ENCODE data around the gene ACTL8. TPM values are rescaled to one million over a fixed set of nuclear protein-coding genes. Genes with fewer than 3 reads are reported as not detected.

ACTL8 gene
- total RNA-seq, 1 donor from 2014 or later: not detected

DNA sequence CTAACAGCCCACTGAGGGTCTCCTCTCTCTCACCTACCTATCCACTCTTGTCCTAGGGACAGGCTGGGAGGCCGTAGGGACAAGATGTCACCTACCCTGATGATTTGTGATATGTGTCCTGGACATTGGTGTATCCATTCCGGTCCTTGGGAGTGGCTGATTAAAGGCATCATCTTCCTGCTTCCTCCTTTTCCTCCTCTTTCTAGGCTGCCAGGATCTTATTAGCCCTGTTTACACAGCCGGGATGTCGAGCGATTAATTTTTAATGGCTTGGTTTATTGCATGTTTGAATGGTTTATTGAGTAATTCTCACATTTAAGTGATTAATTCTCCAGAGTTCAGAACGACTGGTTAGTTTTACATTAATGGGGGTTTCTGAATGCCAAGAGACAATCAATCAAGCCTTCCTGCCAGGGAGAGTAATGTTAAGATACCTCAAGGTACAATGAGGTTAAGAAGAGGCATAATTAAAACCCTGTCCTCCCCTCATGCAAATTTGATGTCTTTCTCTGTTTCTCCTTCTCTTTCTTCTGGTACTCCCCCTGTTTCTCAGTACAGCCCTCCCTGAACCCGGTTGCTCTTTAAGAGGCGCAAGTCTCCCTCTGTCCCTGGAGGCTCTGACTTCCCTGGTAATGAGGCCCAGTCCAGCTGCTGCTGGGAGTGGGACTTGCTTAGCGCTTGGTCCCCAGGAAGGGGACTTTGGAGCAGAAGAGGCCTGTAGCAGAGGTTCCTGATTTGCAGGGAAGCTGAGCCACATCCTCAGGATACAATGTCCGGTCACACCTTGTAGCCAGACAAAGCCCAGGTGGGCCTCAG lies 50.9 kb downstream of the ACTL8 start:
- no peaks in the 10 kb centered on the region for H3K27me3 ChIP-seq (ENCODE audit: control insufficient read depth, insufficient read depth, low read length)
- FAIRE-seq: no peak

DNA sequence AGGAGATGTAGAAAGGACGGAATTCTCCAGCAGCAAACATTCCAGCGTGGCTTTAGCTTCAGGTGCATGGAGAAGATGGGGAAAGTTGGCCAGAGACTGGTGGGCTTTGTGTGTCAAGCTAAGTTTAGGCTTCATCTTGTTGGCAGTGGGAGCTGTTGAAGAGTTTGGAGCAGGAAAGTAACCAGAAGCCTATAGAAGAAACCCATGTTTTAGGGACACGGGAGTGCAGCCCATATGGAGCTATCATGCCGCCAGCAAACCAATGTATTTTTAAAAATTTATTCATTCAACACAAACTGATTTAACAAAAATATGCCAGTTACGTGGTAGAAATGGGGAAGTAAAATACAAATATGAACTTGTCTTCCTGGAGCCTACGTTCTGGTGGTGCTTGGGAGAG lies 53.7 kb downstream of the ACTL8 start:
- no peaks in the 10 kb centered on the region for H3K27me3 ChIP-seq (ENCODE audit: control insufficient read depth, insufficient read depth, low read length)
- TF ChIP-seq, protein P1, sequence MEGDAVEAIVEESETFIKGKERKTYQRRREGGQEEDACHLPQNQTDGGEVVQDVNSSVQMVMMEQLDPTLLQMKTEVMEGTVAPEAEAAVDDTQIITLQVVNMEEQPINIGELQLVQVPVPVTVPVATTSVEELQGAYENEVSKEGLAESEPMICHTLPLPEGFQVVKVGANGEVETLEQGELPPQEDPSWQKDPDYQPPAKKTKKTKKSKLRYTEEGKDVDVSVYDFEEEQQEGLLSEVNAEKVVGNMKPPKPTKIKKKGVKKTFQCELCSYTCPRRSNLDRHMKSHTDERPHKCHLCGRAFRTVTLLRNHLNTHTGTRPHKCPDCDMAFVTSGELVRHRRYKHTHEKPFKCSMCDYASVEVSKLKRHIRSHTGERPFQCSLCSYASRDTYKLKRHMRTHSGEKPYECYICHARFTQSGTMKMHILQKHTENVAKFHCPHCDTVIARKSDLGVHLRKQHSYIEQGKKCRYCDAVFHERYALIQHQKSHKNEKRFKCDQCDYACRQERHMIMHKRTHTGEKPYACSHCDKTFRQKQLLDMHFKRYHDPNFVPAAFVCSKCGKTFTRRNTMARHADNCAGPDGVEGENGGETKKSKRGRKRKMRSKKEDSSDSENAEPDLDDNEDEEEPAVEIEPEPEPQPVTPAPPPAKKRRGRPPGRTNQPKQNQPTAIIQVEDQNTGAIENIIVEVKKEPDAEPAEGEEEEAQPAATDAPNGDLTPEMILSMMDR (IDR thresholded peaks at IDR 0.05; ENCODE audit: insufficient read depth, low read length, severe bottlenecking): no peak
- FAIRE-seq: no peak
- no peak overlapping the region for H3K4me3 ChIP-seq (ENCODE audit: low read depth, low read length)
- no peaks in the 10 kb centered on the region for H3K36me3 ChIP-seq (ENCODE audit: control insufficient read depth, insufficient read depth, low read length)
- DNase-seq (ENCODE audit: low read depth): no peak

More for the DNA sequence above, 50.9 kb downstream of the ACTL8 start:
- no peaks in the 10 kb centered on the region for H3K36me3 ChIP-seq (ENCODE audit: control insufficient read depth, insufficient read depth, low read length)
- TF ChIP-seq, protein P1 (IDR thresholded peaks at IDR 0.05; ENCODE audit: insufficient read depth, low read length, severe bottlenecking): no peak
- no peak overlapping the region for H3K4me3 ChIP-seq (ENCODE audit: low read depth, low read length)
- DNase-seq (ENCODE audit: low read depth): no peak

DNA sequence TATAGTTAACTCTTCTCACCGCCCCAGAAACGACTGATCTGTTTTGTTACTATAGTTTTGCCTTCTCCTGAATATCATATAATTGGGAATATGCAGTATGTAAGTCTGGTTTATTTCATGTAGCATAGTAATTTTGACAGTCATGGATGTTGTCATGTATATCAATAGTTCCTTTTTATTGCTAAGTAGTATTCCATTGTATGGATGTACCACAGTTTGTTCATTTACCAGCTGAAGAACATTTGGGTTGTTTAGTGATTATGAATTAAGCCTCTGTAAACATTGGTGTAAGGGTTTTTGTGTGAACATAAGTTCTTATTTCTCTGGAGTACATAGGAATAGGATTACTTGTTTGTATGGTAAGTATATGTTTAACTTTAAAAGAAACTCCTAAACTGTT lies 55.5 kb downstream of the ACTL8 start:
- TF ChIP-seq, protein P1 (IDR thresholded peaks at IDR 0.05; ENCODE audit: insufficient read depth, low read length, severe bottlenecking): no peak
- no peaks in the 10 kb centered on the region for H3K27me3 ChIP-seq (ENCODE audit: control insufficient read depth, insufficient read depth, low read length)
- no peak for FAIRE-seq
- no peak overlapping the region for H3K4me3 ChIP-seq (ENCODE audit: low read depth, low read length)
- no peak for DNase-seq (ENCODE audit: low read depth)
- no peaks in the 10 kb centered on the region for H3K36me3 ChIP-seq (ENCODE audit: control insufficient read depth, insufficient read depth, low read length)

DNA sequence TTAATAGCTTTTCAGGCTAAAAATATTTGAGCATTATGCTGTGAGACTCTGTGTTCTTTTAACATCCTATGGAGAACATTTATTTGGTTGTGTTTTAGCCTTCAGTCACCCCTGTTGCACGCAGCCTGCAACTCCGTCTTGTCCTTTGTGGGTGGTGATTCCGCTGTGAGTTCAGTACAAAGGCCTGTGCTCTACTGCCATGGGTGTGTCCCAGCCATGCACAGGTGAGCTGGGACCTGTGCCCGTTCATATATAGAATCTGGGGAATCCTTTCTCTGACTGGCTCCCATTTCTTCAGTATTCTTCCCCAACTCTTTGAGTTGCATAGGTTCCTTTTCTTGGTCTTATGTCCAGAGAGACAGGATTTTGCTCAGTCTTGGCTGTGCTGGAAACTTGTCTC lies 61.4 kb downstream of the ACTL8 start:
- H3K36me3 ChIP-seq (ENCODE audit: control insufficient read depth, insufficient read depth, low read length): no peaks in the 10 kb centered on the region
- TF ChIP-seq, protein P1 (IDR thresholded peaks at IDR 0.05; ENCODE audit: insufficient read depth, low read length, severe bottlenecking): no peak
- DNase-seq (ENCODE audit: low read depth) (no peak), FAIRE-seq (no peak)
- H3K4me3 ChIP-seq (ENCODE audit: low read depth, low read length): no peak overlapping the region
- no peaks in the 10 kb centered on the region for H3K27me3 ChIP-seq (ENCODE audit: control insufficient read depth, insufficient read depth, low read length)

DNA sequence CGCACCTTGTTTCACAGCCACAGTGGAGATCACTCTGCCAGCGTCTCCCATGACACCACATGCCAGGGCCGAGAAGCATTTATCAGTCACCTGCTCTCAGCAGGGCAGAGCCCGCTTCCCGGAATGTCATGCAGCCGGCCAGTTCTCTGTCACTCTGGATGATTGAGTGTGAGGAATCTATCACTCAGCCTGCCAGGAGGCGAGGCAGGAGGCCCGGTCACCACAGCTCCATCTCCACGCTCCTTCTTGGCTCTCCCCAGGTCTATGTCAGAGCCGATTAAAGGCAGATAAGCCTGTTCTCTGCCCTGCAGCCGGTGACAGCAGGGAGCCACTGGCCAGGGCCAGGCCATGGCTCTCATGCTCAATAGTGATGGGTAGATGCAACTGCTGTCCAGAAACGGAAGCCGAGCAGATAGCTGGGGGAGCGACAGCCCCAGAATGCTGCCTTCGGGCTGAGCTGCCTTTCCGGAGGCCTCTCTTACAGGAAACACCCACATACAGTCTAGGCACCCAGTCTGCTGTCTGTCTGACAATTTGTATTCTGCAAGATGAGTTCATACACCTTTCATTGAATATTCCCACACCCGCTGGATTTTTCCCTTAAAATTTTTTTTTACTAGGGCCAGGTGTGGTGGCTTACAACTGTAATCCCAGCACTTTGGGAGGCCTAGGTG lies 64.1 kb downstream of the ACTL8 start:
- no peak for FAIRE-seq
- TF ChIP-seq, protein P1 (IDR thresholded peaks at IDR 0.05; ENCODE audit: insufficient read depth, low read length, severe bottlenecking): no peak
- Histone ChIP-seq H3K27me3 (ENCODE audit: control insufficient read depth, insufficient read depth, low read length) (no peaks in the 10 kb centered on the region), H3K36me3 (ENCODE audit: control insufficient read depth, insufficient read depth, low read length) (no peaks in the 10 kb centered on the region), H3K4me3 (ENCODE audit: low read depth, low read length) (no peak overlapping the region)
- DNase-seq (ENCODE audit: low read depth): no peak

Measured in bronchial epithelial cell (primary cell).